GM21526 (cell line): Measurements from ENCODE around the gene LRRC15.

Source experiments
- ATAC-seq: cut with Tn5 transposase; IDR thresholded peaks from one replicate; pipeline ENCODE4 v1.9.1; 2021; ENCODE audit warnings: moderate library complexity; ENCODE audit not compliant: unreplicated experiment, low FRiP score

Gene LRRC15

DNA sequence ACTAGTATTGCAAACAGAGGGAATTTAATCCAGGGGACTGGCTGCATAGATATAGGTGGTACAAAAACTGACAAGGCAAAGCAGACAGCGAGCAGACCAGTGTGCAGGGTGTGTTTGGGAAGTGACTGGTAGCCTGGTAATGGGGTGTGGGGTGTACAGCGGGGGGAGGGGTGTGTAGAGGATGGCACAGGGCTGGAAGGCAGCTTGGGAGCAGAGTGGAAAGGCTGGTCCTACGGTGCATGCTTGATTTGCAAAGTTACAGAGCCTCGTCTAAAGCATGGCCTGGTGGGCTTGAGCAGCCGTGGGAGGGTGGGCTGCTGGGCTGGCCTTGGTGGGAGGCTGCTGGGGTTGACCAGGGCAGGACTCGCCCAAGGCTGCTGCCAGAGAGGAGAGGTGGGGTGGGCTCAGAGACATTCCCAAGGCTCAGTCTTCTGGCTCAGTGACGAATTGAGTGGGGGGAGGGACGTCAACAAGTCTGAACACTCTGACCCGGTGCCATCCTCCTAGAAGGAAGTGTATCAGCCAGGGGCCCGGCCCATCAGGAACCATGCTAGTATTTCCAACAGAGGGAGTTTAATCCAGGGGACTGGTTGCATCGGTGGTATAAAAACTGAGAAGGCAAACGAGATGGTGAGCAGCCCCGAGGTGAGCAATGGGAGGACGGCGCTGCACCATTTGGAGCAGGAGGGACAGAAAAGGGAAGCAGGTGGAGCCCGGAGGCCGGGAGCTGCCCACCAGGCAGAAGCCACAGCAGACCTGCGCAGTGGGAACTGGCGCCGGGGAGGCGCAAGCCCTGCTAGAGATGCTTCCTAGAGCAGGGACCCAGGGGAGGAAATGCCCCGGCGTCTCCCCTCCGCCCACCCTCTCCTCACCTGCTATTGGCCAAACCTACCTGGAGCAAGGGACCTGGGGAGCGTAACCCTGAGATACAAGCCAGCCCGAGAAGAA lies 47.6 kb downstream of the LRRC15 start:
- ATAC-seq = no peak

DNA sequence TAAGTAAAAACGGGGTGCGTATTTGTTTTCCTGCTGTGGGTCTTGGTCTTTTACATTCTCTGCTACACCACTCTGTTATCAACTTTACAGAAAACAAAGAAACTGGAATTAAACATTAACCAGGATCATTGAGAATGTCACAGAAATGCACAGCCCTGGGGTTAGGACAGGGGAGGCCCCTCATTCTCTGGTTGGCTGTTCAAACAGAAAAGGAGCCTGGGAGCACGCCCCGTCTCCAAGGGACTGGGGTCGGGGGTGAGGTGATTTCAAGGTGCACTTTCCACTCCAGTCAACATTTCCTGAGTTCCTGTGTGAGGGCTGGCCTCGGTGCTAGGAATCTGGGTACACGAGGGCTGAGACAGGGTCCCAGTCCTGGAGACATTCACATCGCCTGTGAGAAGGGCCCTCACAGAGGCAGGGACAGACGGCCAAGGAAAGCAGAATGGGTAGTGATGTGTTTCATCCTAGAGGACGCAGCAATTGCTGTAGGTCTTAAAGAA lies 48.7 kb downstream of the LRRC15 start:
- ATAC-seq = no peak

DNA sequence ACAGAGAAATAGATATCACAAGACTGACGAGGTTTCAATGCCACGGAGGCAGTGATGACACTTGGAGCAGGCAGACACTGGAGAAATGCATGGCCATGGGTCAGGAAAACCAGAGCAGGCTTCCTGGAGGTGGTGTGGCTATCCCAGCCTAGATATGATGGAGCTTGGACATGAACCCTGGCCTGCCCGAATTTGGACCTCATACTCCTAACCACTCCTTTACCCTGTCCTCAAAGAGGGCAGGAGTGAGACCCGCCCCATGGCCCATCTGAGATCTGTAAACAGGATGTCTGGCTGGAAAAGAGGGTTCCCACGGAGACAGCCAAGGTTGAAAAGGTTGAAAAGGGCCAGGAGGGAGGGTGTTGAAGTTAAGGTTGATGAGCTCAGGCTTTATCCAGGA lies 49.4 kb downstream of the LRRC15 start:
- ATAC-seq = no peak

DNA sequence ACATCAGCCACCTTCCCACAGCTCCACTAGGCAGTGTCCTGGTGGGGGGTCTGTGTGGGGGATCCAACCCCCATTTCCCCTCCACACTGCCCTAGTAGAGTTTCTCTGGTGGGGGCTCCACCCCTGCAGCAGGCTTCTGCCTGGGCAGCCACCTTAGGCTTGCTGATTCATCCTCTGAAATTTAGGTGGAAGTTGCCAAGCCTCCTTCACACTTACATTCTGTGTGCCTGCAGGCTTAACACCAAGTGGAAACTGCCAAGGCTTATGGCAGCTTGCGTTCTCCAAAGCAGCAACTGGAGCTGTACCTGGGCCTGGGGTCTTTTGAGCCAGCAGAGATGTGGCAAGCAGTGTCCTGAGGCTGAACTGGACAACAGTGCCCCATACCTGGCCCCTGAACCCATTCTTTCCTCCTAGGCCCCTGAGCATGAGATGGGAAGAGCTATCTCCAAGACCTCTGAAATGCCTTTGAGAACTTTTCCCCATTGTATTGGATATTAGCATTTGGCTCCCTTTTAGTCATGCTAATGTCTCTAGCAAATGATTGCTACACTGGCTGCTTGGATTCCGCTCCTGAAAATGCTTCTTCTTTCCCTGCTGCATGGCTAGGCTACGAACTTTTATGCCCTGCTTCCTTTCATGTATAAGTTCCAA lies 50.9 kb downstream of the LRRC15 start:
- ATAC-seq = no peak

DNA sequence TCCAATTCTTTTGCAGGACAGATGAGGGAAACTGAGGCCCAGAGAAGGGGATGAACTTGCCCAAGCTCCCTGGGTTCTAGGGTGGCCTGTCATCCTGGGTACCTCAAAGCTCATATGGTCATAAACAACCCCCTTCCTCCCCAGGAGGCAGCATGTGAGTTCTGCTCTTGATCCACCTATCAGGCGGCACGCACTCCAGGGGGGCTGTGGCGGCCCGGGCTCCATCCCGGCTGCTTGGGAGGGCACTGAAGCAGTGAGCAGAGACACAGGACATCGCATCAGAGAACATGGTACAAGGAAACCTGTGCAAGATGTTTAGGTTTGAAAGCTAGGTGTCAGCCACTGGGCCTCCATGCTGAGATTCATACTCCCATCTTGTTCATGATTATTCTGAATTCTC lies 52.6 kb downstream of the LRRC15 start:
- ATAC-seq = no peak

DNA sequence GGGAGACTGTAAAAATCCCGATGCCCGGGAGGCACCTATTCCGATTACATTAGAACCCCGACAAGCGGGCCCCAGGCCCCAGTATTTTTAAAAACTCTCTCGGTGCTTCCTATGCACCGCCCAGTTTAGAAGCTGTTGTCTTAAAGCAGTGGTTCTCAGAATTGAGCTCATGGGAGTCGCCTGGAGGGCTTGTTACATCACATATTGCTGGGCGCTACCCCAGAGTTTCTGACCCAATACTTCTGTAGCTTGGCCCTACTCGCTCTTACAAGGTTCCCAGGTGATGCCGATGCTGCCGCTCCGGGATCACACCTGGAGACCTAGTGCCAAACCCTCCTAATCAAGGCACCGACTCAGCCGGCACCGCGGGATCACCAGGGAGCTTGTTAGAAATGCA lies 53.6 kb downstream of the LRRC15 start:
- ATAC-seq = no peak

DNA sequence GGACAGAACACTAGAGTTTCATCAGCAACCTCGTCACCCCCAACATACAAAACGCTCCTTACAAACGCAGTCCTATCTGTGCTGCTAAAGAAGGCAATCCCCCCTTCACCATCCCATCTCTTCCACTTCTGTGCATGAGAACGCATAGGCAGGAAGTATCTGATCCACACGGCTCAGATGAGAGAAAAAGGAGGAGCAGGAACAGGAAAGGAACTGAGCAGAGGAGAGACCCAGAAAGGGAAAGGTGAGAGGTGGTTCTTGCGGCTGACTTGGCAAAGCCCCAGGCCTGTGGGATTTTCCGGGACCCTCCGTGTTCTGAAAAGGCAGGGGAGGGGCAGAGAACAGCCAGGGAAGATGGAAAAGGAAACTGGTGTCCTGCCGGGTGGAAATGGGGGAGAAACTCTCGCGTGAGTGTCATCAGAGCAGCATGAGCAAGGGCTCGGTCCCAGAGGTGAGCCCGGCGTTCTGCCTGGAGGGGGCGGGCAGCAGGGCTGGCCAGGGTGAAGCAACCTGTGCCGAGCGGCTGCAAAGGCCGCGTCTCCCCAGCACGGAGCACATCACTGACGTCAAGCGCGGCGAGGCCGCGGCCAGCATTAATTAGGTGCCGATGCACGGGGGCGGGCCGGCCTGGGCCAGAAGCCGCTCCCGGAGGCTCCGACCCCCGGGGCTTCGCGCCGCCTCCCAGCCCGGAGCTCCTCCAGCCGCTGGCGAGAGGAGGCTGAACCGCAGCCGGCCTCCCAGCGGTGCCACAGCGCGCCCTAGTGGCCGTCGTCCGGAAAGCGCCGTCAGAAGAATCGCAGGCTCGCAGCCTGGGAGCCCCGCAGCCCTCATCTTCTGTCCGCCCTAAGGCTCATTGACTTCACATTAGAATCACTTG lies 54.2 kb downstream of the LRRC15 start:
- peak; percentile 87 for ATAC-seq

DNA sequence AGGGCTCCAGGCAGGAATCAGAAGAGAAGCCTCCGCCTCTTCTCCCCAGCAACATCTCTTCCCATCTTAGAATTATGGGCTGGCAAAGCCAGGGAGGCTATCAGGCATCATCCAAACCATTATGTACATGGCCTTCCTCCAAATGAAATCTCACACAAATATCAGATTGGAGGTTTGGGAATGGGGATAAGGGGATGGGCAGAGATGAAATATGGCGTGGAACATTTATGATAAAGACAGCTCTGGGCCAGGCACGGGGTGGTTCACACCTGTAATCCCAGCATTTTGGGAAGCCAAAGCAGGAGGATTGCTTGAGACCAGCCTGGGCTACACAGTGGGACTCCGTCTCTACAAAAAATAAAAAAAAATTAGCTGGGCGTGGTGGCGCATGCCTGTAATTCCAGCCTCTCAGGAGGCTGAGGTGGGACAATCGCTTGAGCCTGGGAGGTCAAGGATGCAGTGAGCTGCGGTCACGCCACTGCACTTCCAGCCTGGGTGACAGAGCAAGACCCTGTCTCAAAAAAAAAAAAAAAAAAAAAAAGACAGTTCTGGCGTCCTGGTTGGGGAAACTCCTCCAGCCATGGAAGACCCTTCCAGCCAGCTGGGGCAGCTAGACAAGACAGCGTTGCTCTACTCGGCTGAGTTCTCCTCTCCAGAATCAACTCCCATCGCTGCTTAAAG lies 55.0 kb downstream of the LRRC15 start:
- no peak for ATAC-seq

DNA sequence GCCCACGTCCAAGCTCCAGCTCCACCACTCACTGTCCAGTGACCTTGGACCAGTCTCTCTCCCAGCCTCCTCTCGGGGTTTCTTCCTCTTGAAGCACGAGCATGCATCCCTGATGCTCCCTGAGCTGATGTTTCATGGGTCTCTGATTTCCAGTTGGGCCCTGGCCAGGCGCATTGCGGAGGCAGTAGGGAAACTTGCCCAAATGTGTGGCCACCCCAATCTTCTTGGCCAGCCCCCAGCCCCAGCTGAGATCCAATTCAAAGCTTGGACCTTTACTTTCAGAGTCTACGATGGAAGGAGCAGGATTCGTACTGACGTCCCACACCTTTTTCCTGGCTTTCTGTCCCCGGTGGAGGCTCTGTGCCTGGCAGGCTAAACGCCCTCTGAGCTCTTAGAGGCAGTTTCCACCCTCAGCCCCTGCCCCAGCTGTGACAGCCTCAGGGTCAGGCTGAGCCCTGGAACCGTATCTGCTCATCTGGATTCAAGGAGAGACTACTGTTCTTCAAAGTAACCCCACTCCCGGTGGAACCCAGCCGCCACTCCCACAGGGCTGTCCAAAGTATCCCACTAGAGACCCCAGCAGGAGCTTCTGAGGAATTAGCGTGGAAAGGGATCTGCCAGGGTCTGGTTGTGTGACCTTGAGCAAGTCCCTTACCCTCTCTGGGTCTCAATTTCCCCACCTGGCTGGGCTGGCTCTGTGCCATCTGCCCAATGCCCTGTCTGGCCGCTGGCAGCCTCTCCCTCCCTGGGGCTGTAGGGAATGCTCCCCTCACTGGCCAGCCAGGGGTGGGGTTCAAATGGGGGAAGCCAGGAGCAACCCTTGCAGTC lies 55.8 kb downstream of the LRRC15 start:
- no peak for ATAC-seq

DNA sequence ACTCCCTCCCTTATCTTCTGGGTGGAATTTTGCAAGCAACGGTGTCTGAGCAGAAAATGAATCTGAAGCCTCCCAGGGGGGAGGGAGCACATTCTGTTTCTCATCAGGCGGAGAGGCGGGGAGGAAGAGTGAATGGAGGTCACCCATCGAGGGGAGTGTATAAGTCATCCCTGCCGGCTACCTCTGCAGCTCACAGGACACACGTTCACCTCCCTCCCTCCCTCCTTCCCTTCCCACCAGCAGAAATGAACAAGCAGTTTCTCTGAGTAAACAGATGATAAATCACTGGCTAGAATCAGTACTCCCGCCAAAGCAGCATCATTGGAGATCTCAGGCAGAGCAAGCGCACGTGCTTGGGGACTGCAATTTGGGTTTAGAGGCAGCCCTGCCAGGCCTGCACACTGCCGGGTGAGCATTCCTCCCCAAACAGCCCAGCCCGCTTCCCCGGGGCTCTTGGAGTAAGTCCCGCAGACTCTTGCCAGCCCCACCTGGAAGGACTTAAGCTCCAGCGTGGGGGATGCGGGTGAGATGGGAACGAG lies 56.7 kb downstream of the LRRC15 start:
- ATAC-seq = no peak

DNA sequence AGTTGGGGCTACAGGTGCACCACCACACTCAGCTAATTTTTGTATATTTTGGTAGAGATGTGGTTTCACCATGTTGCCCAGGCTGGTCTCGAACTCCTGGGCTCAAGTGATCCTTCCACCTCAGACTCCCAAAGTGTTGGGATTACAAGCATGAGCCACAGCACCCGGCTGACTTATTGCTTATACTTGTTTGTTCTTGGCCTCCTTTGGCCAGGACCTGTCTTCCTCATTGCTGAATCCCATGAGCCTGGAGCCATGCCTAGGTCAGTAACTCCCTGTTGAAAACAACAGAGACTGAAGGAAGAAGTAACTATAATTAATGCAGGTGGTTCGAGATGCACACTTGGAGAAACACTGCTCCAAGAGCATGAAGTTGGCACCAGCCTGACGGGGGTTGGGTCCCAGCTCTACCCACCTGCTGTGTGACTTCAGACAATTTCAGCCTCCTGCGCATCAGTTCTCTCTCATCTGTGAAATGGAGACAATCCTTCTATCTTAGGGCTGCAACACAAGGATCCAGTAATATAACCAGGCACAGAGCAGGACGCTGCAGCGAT lies 57.3 kb downstream of the LRRC15 start:
- ATAC-seq = no peak

DNA sequence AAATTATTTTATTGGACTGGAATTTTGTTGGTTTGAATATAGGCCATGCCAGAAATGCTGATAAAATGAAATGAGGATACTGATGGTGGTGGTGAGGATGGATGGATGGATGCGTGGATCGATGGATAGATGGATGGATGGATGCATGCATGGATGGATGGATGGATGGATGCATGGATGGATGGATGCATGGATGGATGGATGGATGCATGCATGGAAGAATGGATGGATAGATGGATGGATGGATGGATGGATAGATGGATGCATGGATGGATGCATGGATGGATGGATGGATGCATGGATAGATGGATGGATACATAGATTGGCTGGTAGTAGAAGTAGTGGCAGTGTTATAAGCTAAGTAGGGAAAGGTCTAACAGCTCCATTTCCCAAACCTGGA lies 58.5 kb downstream of the LRRC15 start:
- no peak for ATAC-seq

DNA sequence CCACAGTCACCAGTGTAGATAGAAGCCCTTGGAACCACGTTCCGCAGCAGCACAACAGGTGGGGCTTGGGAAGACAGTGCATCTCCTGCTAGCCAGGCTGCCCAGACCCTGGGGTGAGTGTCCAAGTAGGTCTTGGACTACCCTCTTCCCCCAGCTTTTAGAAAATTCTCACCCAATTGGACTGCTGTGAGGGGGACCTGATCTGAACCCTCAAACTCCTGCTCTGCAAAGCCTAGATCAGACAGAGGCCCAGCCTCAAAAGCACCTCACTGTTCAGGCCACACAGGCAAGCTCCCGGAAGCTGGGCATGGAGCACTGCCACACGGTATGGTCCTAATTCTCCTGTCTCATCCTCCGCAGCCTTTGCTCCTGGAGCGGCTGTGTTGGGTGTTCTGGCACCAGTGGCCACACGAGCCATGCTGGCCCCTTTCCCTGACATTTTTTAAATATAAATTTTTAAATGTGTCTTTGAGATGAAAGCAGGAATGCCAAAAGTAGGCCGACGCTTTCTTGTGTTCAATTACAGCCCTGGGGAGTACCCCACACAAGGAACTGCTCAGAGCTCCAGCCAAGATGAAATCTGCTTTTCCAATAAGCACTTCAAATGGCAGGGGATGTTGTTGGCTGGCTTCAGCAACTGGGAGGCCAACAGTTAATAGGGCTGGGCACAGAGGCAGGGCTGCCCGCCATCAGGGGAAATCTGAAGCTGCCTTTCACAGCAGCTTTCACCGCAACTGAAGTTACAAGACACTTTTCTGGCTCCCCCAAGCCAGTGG lies 59.3 kb downstream of the LRRC15 start:
- ATAC-seq = no peak

DNA sequence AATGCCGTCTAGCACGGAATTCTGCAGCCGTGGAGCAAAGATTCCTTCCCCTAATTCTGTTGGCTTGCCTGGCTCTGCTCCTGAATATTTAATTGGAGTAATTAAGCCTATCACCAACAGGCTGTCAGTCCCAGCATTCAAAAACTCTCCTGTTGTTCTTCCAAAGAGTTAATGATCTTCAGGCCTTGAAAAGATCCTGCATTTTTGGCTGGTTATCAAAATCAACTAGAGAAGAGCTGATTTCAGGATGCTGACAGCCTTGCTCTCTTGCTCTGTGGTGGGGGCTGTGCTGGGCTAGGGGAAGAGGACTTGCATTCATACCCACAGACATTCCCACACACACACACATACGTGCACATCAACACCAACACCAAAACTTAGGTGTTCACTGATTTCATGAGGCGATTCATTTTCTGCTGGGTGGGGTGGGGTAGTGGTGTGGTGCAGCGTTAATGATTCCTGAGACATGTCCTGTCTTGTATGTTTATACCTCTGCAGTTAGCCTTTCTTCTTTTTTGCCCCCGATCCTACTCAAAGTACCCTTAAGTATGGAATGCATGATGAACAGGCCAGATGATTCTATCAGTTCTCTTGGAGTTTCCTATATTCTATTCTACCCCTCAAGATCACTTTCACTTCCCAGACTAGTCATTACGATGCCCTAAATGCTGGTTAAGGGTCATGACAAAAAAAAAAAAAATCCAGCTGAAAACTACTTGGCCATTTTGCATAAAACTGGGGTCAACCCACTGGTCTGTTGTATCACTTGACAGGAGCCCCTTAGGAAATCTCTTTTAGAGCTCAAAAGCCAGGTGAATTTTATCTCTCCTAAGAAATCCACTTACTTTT lies 60.7 kb downstream of the LRRC15 start:
- ATAC-seq = no peak

DNA sequence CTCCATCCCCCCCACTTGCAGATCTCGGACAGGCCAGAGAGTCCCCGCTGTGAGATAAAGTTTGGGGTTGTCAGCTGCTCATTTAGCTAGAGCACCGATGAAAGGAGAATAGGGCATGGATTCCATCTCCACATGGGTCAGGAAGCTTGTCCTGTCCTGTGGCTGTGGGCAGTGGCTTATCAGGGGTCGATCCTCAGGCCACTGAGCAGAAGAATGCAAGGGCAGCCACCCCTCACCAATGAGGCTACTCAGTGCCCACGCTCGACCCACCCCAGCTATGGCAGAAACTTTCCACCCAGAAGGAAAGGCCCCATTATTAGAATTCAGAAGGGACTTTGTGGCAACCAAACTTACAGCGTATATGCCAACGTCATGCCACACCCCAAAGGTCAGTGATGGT lies 61.7 kb downstream of the LRRC15 start:
- ATAC-seq = no peak

DNA sequence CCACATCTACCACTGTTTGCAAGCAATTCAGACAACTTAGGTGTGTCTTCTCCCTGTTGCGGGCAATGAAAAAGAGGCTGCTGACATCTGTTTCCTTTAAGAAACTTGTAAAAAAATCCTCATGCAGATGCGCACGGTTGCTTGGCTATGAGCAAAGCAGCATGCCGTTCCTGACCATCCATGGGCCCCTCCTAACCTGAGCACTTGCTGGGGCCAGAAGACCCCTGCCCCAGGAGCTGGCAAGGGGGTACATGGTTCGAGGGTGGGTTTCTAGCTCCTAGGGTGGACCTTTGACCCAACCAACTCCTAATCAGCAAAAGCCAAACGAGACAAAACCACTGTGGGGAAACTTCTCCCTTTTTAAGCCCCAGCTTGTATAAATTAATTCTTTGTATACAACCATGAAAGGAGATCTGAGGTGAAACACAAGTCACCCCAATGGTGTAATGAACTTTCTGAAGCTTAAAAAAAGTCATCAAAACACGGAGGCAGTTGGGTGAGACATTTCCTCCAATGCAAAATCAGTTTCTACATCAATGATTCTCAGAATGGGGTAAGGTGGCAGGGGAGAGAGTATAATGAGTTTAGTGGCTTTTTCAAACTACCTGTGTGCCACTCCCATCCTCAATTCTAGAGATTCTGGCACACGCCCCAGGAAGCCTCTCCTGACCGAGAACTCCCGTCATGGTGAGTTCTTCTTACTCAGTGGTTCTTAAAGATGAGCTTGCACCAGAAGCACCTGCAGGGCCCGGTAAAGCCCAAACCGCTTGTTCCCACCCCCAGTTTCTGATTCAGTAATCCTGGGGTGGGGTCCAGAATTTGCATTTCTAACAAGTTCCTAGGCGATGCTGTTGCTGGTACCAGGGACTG lies 62.5 kb downstream of the LRRC15 start:
- ATAC-seq = peak; percentile 49
